B cell (primary cell): ENCODE data around the gene IL17F. TPM values are rescaled to one million over a fixed set of nuclear protein-coding genes. Genes with fewer than 3 reads are reported as not detected.

Source experiments
- ATAC-seq: fragments of 200-7000 bp; cut with Tn5 transposase; one replicate; pipeline ENCODE4 v1.10.0; 2021; ENCODE audit warnings: low read depth, mild to moderate bottlenecking, moderate number of reproducible peaks, moderate library complexity
- CTCF ChIA-PET: fragments of 350-600 bp; sonication (Branson Sonifier 250); formaldehyde crosslinking; loops from one replicate; lab custom pipeline; 2021; ENCODE audit warnings: antibody characterized with exemption, inconsistent platforms; lab: Charles Lee
- POLR2A ChIA-PET: fragments of 350-600 bp; sonication (Branson Sonifier 250); formaldehyde crosslinking; loops from one replicate; lab custom pipeline; 2021; ENCODE audit warnings: antibody characterized with exemption; lab: Charles Lee
- DNase-seq: peaks from one replicate; pipeline ENCODE4 v3.0.0; 2013
- H2AFZ ChIP-seq: 2 replicates; pipeline ENCODE4 v1.6.1; 2012; ENCODE audit warnings: mild to moderate bottlenecking, low read depth, low read length; ENCODE audit not compliant: insufficient read depth, poor library complexity, severe bottlenecking
- H3K27ac ChIP-seq, 2 donors: 1 replicate in 1 of 2; 2 replicates in 1 of 2; pipeline ENCODE4 v1.5.1; 2012 to 2013; ENCODE audit warnings: low read length in 2 of 2, mild to moderate bottlenecking in 2 of 2, moderate library complexity in 1 of 2
- H3K27me3 ChIP-seq, 4 experiments: fragments of 200-600 bp in 1 of 4; sonication (generic) in 1 of 4; replicated peaks in 1 of 4; 1 replicate in 2 of 4; 2 replicates in 2 of 4; pipeline versions ENCODE4 v1.6.1 to v1.7.0; 2013 to 2016; ENCODE audit warnings: low read length in 3 of 4, mild to moderate bottlenecking in 2 of 4, mixed read lengths in 1 of 4, moderate library complexity in 1 of 4; ENCODE audit not compliant: insufficient read depth in 4 of 4, control insufficient read depth in 3 of 4; ENCODE audit errors: control extremely low read depth in 1 of 4
- H3K36me3 ChIP-seq, 2 experiments: replicated peaks in 1 of 2; 1 replicate in 1 of 2; 2 replicates in 1 of 2; pipeline versions ENCODE4 v1.6.1 to v1.7.1; 2013; ENCODE audit warnings: low read length in 1 of 2; ENCODE audit not compliant: insufficient read depth in 2 of 2, control insufficient read depth in 1 of 2; ENCODE audit errors: control extremely low read depth in 1 of 2, extremely low read depth in 1 of 2
- H3K4me1 ChIP-seq, 2 donors: fragments of 200-600 bp in 1 of 2; sonication (generic) in 1 of 2; 1 replicate in 1 of 2; 2 replicates in 1 of 2; pipeline versions ENCODE4 v1.5.1 to v1.6.1; 2013 to 2017; ENCODE audit warnings: low read length in 2 of 2; ENCODE audit not compliant: control insufficient read depth in 2 of 2, insufficient read depth in 2 of 2
- H3K4me2 ChIP-seq: replicated peaks from 2 replicates; pipeline ENCODE3; 2012; ENCODE audit warnings: mild to moderate bottlenecking, low read depth, low read length; ENCODE audit not compliant: poor library complexity, severe bottlenecking
- H3K4me3 ChIP-seq, 5 experiments: fragments of 200-600 bp in 1 of 5; sonication (generic) in 1 of 5; 1 replicate in 3 of 5; 2 replicates in 2 of 5; pipeline versions ENCODE4 v1.5.1 to v1.7.0; 2011 to 2016; ENCODE audit warnings: low read length in 4 of 5, mild to moderate bottlenecking in 4 of 5, low read depth in 2 of 5, control low read depth in 1 of 5, moderate library complexity in 1 of 5; ENCODE audit not compliant: insufficient read depth in 1 of 5; ENCODE audit errors: control extremely low read depth in 1 of 5, extremely low read depth in 1 of 5
- H3K79me2 ChIP-seq: fragments of 200-600 bp; sonication (generic); one replicate; pipeline ENCODE4 v1.6.0; 2016; ENCODE audit warnings: low read length; ENCODE audit not compliant: control insufficient read depth, insufficient read depth
- H3K9ac ChIP-seq: fragments of 200-600 bp; sonication (generic); 2 replicates; pipeline ENCODE4 v1.6.1; 2017; ENCODE audit warnings: mild to moderate bottlenecking, low read length, moderate library complexity
- H3K9me3 ChIP-seq, 3 donors: one replicate each; pipeline versions ENCODE4 v1.6.1 to v1.7.1; 2013; ENCODE audit warnings: low read length in 2 of 3; ENCODE audit not compliant: control insufficient read depth in 2 of 3, insufficient read depth in 1 of 3; ENCODE audit errors: control extremely low read depth in 1 of 3
- H4K20me1 ChIP-seq: 2 replicates; pipeline ENCODE4 v1.6.0; 2012; ENCODE audit warnings: mild to moderate bottlenecking, low read length; ENCODE audit not compliant: insufficient read depth, control insufficient read depth, poor library complexity, severe bottlenecking
- H3K27ac Mint-ChIP-seq: one replicate; pipeline ENCODE4 v1.8.0; 2021; ENCODE audit warnings: mixed read lengths
- H3K27me3 Mint-ChIP-seq: one replicate; pipeline ENCODE4 v1.8.0; 2021; ENCODE audit warnings: mixed read lengths
- H3K4me1 Mint-ChIP-seq: one replicate; pipeline ENCODE4 v1.8.0; 2021; ENCODE audit warnings: mixed read lengths
- H3K4me3 Mint-ChIP-seq: one replicate; pipeline ENCODE4 v1.8.0; 2021; ENCODE audit warnings: mixed read lengths
- H3K9me3 Mint-ChIP-seq: one replicate; pipeline ENCODE4 v1.8.0; 2022; ENCODE audit warnings: mixed read lengths; ENCODE audit not compliant: insufficient read depth
- CTCF ChIP-seq: fragments of 200-600 bp; IDR thresholded peaks from one replicate; pipeline ENCODE4 v1.8.0; 2022; ENCODE audit warnings: antibody characterized with exemption, mild to moderate bottlenecking
- EZH2 ChIP-seq: IDR thresholded peaks from 2 replicates; pipeline ENCODE4 v1.6.1; 2012; ENCODE audit warnings: borderline replicate concordance, low read depth, mild to moderate bottlenecking, moderate library complexity, low read length; ENCODE audit not compliant: insufficient read depth, poor library complexity, severe bottlenecking
- WGBS: methylation state at CpG from one replicate; pipeline ENCODE4 v1.1.5; 2013; ENCODE audit warnings: missing lambda C conversion rate; ENCODE audit not compliant: insufficient coverage; 5-methylcytosine and 5-hydroxymethylcytosine counted together
- intact Hi-C: fragments of 100-400 bp; cut with micrococcal nuclease; formaldehyde crosslinking; loops from one replicate; pipeline ENCODE4 v1.10.0; 2022
- polyA plus RNA-seq: library from polyadenylated mRNA; depleted of rRNA; stranded (reverse); fragments of >200 nt; gene quantifications from 2 replicates; pipeline ENCODE4 v1.2.3, GENCODE V29; 2012
- total RNA-seq, 2 donors: library from RNA; stranded (reverse); fragments of 120-200 nt in 1 of 2; gene quantifications; 1 replicate in 1 of 2; 2 replicates in 1 of 2; pipeline versions ENCODE4 v1.2.3 to v1.2.4, GENCODE V29; 2013 to 2022

IL17F gene
- total and polyA plus RNA-seq, 2 donors (not counting 1 experiment from before 2014, with no cell fraction given) = not detected

- no CpG with 5 or more reads among the region's 2 CpGs for WGBS
- Histone ChIP-seq H3K4me1 (no peaks in the 10 kb centered on the region), H3K4me3 (no peak overlapping the region), H3K36me3 (no peaks in the 10 kb centered on the region), H3K9ac (no peak overlapping the region), H3K4me2 (no peak overlapping the region), H4K20me1 (no peaks in the 10 kb centered on the region), H2AFZ (no peak overlapping the region), H3K9me3 (no peaks in the 10 kb centered on the region), H3K27ac (no peak overlapping the region), H3K79me2 (no peaks in the 10 kb centered on the region), H3K27me3 (peaks cover 0 to 5% (median 0%) of the 10 kb centered on the region in 4 experiments)
- POLR2A ChIA-PET = no interaction called here
- H3K27me3 Mint-ChIP-seq = peaks cover 3% of the 10 kb centered on the region
- no peak for TF ChIP-seq CTCF
- no peak for TF ChIP-seq EZH2
- H3K27ac Mint-ChIP-seq = no peak overlapping the region
- no peak for ATAC-seq
- peaks cover under 1% of the 10 kb centered on the region for H3K9me3 Mint-ChIP-seq
- intact Hi-C loops = no loop called here
- no peaks in the 10 kb centered on the region for H3K4me1 Mint-ChIP-seq
- CTCF ChIA-PET = no interaction called here
- DNase-seq = no peak
- H3K4me3 Mint-ChIP-seq = no peak overlapping the region
These were observed 34.5 kb downstream of the IL17F start for GRCh38 chr6:52209770-52210169.

GRCh38 chr6:52208612-52209011 is 35.7 kb downstream of the IL17F start:
- peaks cover 3% of the 10 kb centered on the region for H3K27me3 Mint-ChIP-seq
- no peaks in the 10 kb centered on the region for H3K36me3 ChIP-seq
- no peak overlapping the region for H3K4me3 Mint-ChIP-seq
- no peak overlapping the region for H3K27ac Mint-ChIP-seq
- peaks cover 0 to 5% (median 0%) of the 10 kb centered on the region in 4 experiments for H3K27me3 ChIP-seq
- H3K9me3 Mint-ChIP-seq = peaks cover 2% of the 10 kb centered on the region
- no peaks in the 10 kb centered on the region for H3K79me2 ChIP-seq
- CTCF ChIA-PET = no interaction called here
- no peak for ATAC-seq
- H2AFZ ChIP-seq = no peak overlapping the region
- H3K9ac ChIP-seq = no peak overlapping the region
- POLR2A ChIA-PET = no interaction called here
- no peak overlapping the region for H3K4me2 ChIP-seq
- no peaks in the 10 kb centered on the region for H4K20me1 ChIP-seq
- no peaks in the 10 kb centered on the region for H3K4me1 Mint-ChIP-seq
- intact Hi-C loops = no loop called here
- no peak for DNase-seq
- no peak overlapping the region for H3K27ac ChIP-seq
- H3K4me1 ChIP-seq = no peaks in the 10 kb centered on the region
- TF ChIP-seq CTCF (no peak), EZH2 (no peak)
- no CpG with 5 or more reads among the region's 3 CpGs for WGBS
- H3K9me3 ChIP-seq = no peaks in the 10 kb centered on the region
- no peak overlapping the region for H3K4me3 ChIP-seq
